KMS-11 (cell line): ENCODE results near the gene DISP3.
A peak's percentile ranks its signal among the peaks of the same experiment; 100 is the strongest.

Experiments used
- H2AFZ ChIP-seq: fragments of 200-600 bp; sonication (generic); 2 replicates; pipeline ENCODE4 v1.6.1; 2016; ENCODE audit warnings: antibody characterized with exemption, mixed run types, low read depth
- H3K27ac ChIP-seq: fragments of 200-600 bp; sonication (generic); 2 replicates; pipeline ENCODE4 v1.6.1; 2016; ENCODE audit warnings: mild to moderate bottlenecking, mixed run types
- H3K27me3 ChIP-seq: fragments of 200-600 bp; sonication (generic); 2 replicates; pipeline ENCODE4 v1.6.1; 2017; ENCODE audit warnings: mild to moderate bottlenecking, low read depth, mixed run types, moderate library complexity; ENCODE audit not compliant: insufficient read depth
- H3K36me3 ChIP-seq: fragments of 200-600 bp; sonication (generic); 2 replicates; pipeline ENCODE4 v1.6.1; 2017; ENCODE audit warnings: mild to moderate bottlenecking, mixed run types; ENCODE audit not compliant: insufficient read depth
- H3K4me1 ChIP-seq: fragments of 200-600 bp; sonication (generic); 2 replicates; pipeline ENCODE4 v1.6.1; 2016; ENCODE audit warnings: mild to moderate bottlenecking, low read depth, mixed run types; ENCODE audit not compliant: poor library complexity, severe bottlenecking
- H3K4me2 ChIP-seq: fragments of 200-600 bp; sonication (generic); 2 replicates; pipeline ENCODE4 v1.7.0; 2016; ENCODE audit warnings: mild to moderate bottlenecking, mixed run types
- H3K4me3 ChIP-seq: fragments of 200-600 bp; sonication (generic); IDR thresholded peaks from 2 replicates; pipeline ENCODE4 v1.6.1; 2017; ENCODE audit warnings: low read depth, low read length, mixed read lengths; ENCODE audit not compliant: insufficient read depth
- H3K79me2 ChIP-seq: fragments of 200-600 bp; sonication (generic); 2 replicates; pipeline ENCODE4 v1.6.1; 2016; ENCODE audit warnings: low read depth, mixed run types; ENCODE audit not compliant: insufficient read depth
- H3K9ac ChIP-seq: fragments of 200-600 bp; sonication (generic); 2 replicates; pipeline ENCODE4 v1.6.1; 2016; ENCODE audit warnings: mild to moderate bottlenecking, mixed run types
- H4K20me1 ChIP-seq: fragments of 200-600 bp; sonication (generic); 2 replicates; pipeline ENCODE4 v1.6.1; 2016; ENCODE audit warnings: mild to moderate bottlenecking, mixed run types; ENCODE audit not compliant: insufficient read depth
- CTCF ChIP-seq: fragments of 200-600 bp; sonication (generic); conservative IDR thresholded peaks from 2 replicates; pipeline ENCODE4 v1.6.1; 2017; ENCODE audit warnings: low read depth, mild to moderate bottlenecking, antibody characterized with exemption, low read length, moderate library complexity, mixed read lengths

DISP3 gene

GRCh38 chr1:11475748-11476147, 3.2 kb upstream of the DISP3 start:
- Histone ChIP-seq H3K27me3 (peaks cover 59% of the 10 kb centered on the region), H3K9ac (no peak overlapping the region), H2AFZ (no peak overlapping the region), H4K20me1 (no peaks in the 10 kb centered on the region), H3K4me2 (no peak overlapping the region), H3K4me3 (no peak overlapping the region), H3K4me1 (no peaks in the 10 kb centered on the region), H3K36me3 (no peaks in the 10 kb centered on the region), H3K27ac (no peak overlapping the region), H3K79me2 (no peaks in the 10 kb centered on the region)
- no peak for TF ChIP-seq CTCF

- peak overlapping the region; percentile 71 for H3K4me2 ChIP-seq
- H3K36me3 ChIP-seq: no peaks in the 10 kb centered on the region
- H3K79me2 ChIP-seq: no peaks in the 10 kb centered on the region
- peak overlapping the region; percentile 73 for H2AFZ ChIP-seq
- H3K4me1 ChIP-seq: no peaks in the 10 kb centered on the region
- no peaks in the 10 kb centered on the region for H4K20me1 ChIP-seq
- H3K27me3 ChIP-seq: peaks cover 33% of the 10 kb centered on the region
- no peak overlapping the region for H3K27ac ChIP-seq
- no peak for TF ChIP-seq CTCF
- H3K9ac ChIP-seq: peak overlapping the region; percentile 87; the same call in 1 of the 2 replicates
- no peak overlapping the region for H3K4me3 ChIP-seq
Observed at GRCh38 chr1:11479375-11479979, 522 bp downstream of the DISP3 start.

- Histone ChIP-seq H3K4me3 (no peak overlapping the region), H3K9ac (no peak overlapping the region), H4K20me1 (no peaks in the 10 kb centered on the region), H2AFZ (no peak overlapping the region), H3K36me3 (no peaks in the 10 kb centered on the region), H3K27ac (no peak overlapping the region), H3K4me1 (no peaks in the 10 kb centered on the region), H3K27me3 (peaks cover 18% of the 10 kb centered on the region), H3K79me2 (no peaks in the 10 kb centered on the region), H3K4me2 (no peak overlapping the region)
- no peak for TF ChIP-seq CTCF
Observed at GRCh38 chr1:11481019-11481418, 2.1 kb downstream of the DISP3 start.

GRCh38 chr1:11482198-11482597, 3.2 kb downstream of the DISP3 start:
- Histone ChIP-seq H3K27ac (no peak overlapping the region), H3K4me1 (no peaks in the 10 kb centered on the region)
- no peak for TF ChIP-seq CTCF

More at GRCh38 chr1:11482198-11482597, 3.2 kb downstream of the DISP3 start:
- Histone ChIP-seq H3K79me2 (no peaks in the 10 kb centered on the region), H3K27me3 (peaks cover 7% of the 10 kb centered on the region), H2AFZ (no peak overlapping the region), H3K4me2 (no peak overlapping the region), H3K4me3 (no peak overlapping the region), H3K9ac (no peak overlapping the region), H4K20me1 (no peaks in the 10 kb centered on the region), H3K36me3 (no peaks in the 10 kb centered on the region)
